Duodenal mucosa (tissue), 2 donors: Measurements from ENCODE around the gene PBXIP1.

Experiments used
- H3K27ac ChIP-seq: one replicate; pipeline ENCODE4 v1.7.0; 2013; ENCODE audit warnings: low read depth, low read length
- H3K27me3 ChIP-seq, 2 donors: one replicate each; pipeline ENCODE4 v1.7.0; 2013; ENCODE audit warnings: low read length in 2 of 2, control low read depth in 1 of 2; ENCODE audit not compliant: insufficient read depth in 2 of 2, control insufficient read depth in 1 of 2
- H3K36me3 ChIP-seq, 2 donors: one replicate each; pipeline ENCODE4 v1.7.0; 2013; ENCODE audit warnings: low read length in 2 of 2, control low read depth in 1 of 2; ENCODE audit not compliant: insufficient read depth in 2 of 2, control insufficient read depth in 1 of 2
- H3K4me1 ChIP-seq, 2 donors: one replicate each; pipeline ENCODE4 v1.7.0; 2013; ENCODE audit warnings: low read length in 2 of 2, control low read depth in 1 of 2; ENCODE audit not compliant: insufficient read depth in 2 of 2, control insufficient read depth in 1 of 2
- H3K4me3 ChIP-seq, 2 donors: one replicate each; pipeline ENCODE4 v1.7.0; 2013; ENCODE audit warnings: low read length in 2 of 2, low read depth in 1 of 2
- H3K9ac ChIP-seq, 2 donors: one replicate each; pipeline ENCODE4 v1.7.0; 2013; ENCODE audit warnings: low read length in 2 of 2, low read depth in 1 of 2
- H3K9me3 ChIP-seq, 2 donors: one replicate each; pipeline ENCODE4 v1.7.0; 2013; ENCODE audit warnings: low read length in 2 of 2, control low read depth in 1 of 2; ENCODE audit not compliant: control insufficient read depth in 1 of 2

PBXIP1 gene

DNA sequence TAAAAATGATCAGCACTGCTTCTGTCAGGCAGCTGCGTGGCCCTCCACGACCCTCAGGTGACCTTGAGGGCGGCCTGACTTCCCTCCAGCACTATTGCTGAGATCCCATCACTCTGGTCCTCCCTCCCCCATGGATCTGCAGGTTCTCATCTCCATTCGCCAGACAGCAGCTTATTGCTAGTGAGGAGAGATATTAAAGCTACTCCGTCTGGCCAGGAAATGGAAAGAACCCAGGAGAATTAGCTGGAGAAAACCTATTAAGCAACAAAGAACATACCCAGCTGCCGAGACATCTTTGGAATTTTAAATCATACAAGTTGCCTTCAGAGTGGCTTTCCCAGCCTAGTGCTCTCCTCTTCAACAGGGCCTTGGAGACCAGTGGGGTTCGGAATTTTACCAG lies 60.1 kb downstream of the PBXIP1 start:
- Histone ChIP-seq H3K4me3 (no peak overlapping the region), H3K27ac (no peak overlapping the region), H3K36me3 (no peaks in the 10 kb centered on the region), H3K4me1 (no peaks in the 10 kb centered on the region), H3K9me3 (no peaks in the 10 kb centered on the region), H3K9ac (no peak overlapping the region), H3K27me3 (no peaks in the 10 kb centered on the region)
